ENCODE data around the gene WHRN.

The WHRN gene

GRCh38 chr9:114428466-114428865 is 76.8 kb downstream of the WHRN start:
- Histone ChIP-seq H3K4me3 (ENCODE audit: low read depth in 1 of 2, low read length in 1 of 2) (no peak overlapping the region), H3K36me3 (no peaks in the 10 kb centered on the region), H3K9me3 (no peaks in the 10 kb centered on the region), H3K4me1 (ENCODE audit: control insufficient read depth in 1 of 2, insufficient read depth in 1 of 2, low read depth in 1 of 2, low read length in 1 of 2) (no peaks in the 10 kb centered on the region), H3K27me3 (no peaks in the 10 kb centered on the region), H3K27ac (no peak overlapping the region)
- TF ChIP-seq CTCF (IDR thresholded peaks at IDR 0.05): no peak

- Histone ChIP-seq H3K9me3 (no peaks in the 10 kb centered on the region), H3K4me3 (ENCODE audit: low read depth in 1 of 2, low read length in 1 of 2) (no peak overlapping the region), H3K27me3 (no peaks in the 10 kb centered on the region), H3K4me1 (ENCODE audit: control insufficient read depth in 1 of 2, insufficient read depth in 1 of 2, low read depth in 1 of 2, low read length in 1 of 2) (no peaks in the 10 kb centered on the region), H3K36me3 (no peaks in the 10 kb centered on the region), H3K27ac (no peak overlapping the region)
- no peak for TF ChIP-seq CTCF (IDR thresholded peaks at IDR 0.05)
Measured at GRCh38 chr9:114427644-114428043, 77.6 kb downstream of the WHRN start.

- no peak for TF ChIP-seq CTCF (IDR thresholded peaks at IDR 0.05)
- Histone ChIP-seq H3K9me3 (no peaks in the 10 kb centered on the region), H3K27ac (no peak overlapping the region), H3K36me3 (no peaks in the 10 kb centered on the region), H3K4me1 (ENCODE audit: control insufficient read depth in 1 of 2, insufficient read depth in 1 of 2, low read depth in 1 of 2, low read length in 1 of 2) (no peaks in the 10 kb centered on the region), H3K4me3 (ENCODE audit: low read depth in 1 of 2, low read length in 1 of 2) (no peak overlapping the region), H3K27me3 (no peaks in the 10 kb centered on the region)
Measured at GRCh38 chr9:114426046-114426948, 79.0 kb downstream of the WHRN start.

- Histone ChIP-seq H3K27ac (no peak overlapping the region), H3K9me3 (no peaks in the 10 kb centered on the region), H3K36me3 (no peaks in the 10 kb centered on the region), H3K4me1 (ENCODE audit: control insufficient read depth in 1 of 2, insufficient read depth in 1 of 2, low read depth in 1 of 2, low read length in 1 of 2) (no peaks in the 10 kb centered on the region), H3K4me3 (ENCODE audit: low read depth in 1 of 2, low read length in 1 of 2) (no peak overlapping the region), H3K27me3 (no peaks in the 10 kb centered on the region)
- no peak for TF ChIP-seq CTCF (IDR thresholded peaks at IDR 0.05)
Measured at GRCh38 chr9:114425126-114425525, 80.1 kb downstream of the WHRN start.

- Histone ChIP-seq H3K4me3 (ENCODE audit: low read depth in 1 of 2, low read length in 1 of 2) (no peak overlapping the region), H3K27me3 (no peaks in the 10 kb centered on the region), H3K36me3 (no peaks in the 10 kb centered on the region), H3K27ac (no peak overlapping the region), H3K9me3 (no peaks in the 10 kb centered on the region), H3K4me1 (ENCODE audit: control insufficient read depth in 1 of 2, insufficient read depth in 1 of 2, low read depth in 1 of 2, low read length in 1 of 2) (no peaks in the 10 kb centered on the region)
- TF ChIP-seq CTCF (IDR thresholded peaks at IDR 0.05): no peak
Measured at GRCh38 chr9:114424126-114424525, 81.1 kb downstream of the WHRN start.
